Measurements from ENCODE around the gene PRKN. TPM values are rescaled to one million over a fixed set of nuclear protein-coding genes. Genes with fewer than 3 reads are reported as not detected.

PRKN gene
- polyA plus RNA-seq, 1 donor from 2014 or later, result 1.2 TPM

DNA sequence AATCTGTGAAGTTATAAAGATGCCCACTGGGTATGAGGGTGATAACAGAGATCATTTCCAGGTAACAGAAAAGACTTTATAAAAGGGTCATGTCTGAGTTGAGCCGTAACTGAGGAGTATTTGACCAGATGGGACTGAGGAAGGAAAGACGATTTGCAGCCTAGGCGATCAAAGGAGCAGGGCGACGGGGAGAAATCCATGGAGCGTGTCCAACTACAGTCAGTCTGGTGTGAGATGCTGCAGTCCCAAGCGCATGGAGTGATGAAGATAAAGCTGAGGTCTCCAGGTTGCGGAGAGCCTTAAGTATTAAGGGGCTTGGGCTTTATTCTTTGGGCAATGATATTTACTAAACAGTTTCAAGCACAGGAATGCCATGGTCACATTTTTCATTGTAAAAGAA lies 166.7 kb downstream of the PRKN start:
- Histone ChIP-seq H4K20me1 (ENCODE audit: insufficient read depth) (no peaks in the 10 kb centered on the region), H3K79me2 (replicated peaks; ENCODE audit: insufficient read depth, low read length) (no peaks in the 10 kb centered on the region), H2AFZ (ENCODE audit: low read depth, low read length) (no peak overlapping the region), H3K27ac (ENCODE audit: low read length) (no peak overlapping the region), H3K9me3 (ENCODE audit: low read length) (peaks cover 9% of the 10 kb centered on the region), H3K27me3 (ENCODE audit: insufficient read depth, low read depth, low read length) (no peaks in the 10 kb centered on the region), H3F3A (ENCODE audit: insufficient read depth, low read length, poor library complexity, severe bottlenecking) (no peaks in the 10 kb centered on the region), H3K4me2 (ENCODE audit: low read length) (no peak overlapping the region), H3K9ac (ENCODE audit: low read length) (no peak overlapping the region), H3K9me2 (ENCODE audit: insufficient read depth, low read length) (no peaks in the 10 kb centered on the region), H3K36me3 (ENCODE audit: insufficient read depth, low read length) (no peaks in the 10 kb centered on the region), H3K4me3 (ENCODE audit: low read length) (no peak overlapping the region)
- no peak for TF ChIP-seq SMC3 (conservative IDR thresholded peaks at IDR 0.05; ENCODE audit: poor library complexity)
- no peak for TF ChIP-seq EP300 (conservative IDR thresholded peaks at IDR 0.05; ENCODE audit: poor library complexity, severe bottlenecking)
- no peak for TF ChIP-seq TAF1 (IDR thresholded peaks at IDR 0.05; ENCODE audit: low read depth)
- TF ChIP-seq MXI1 (conservative IDR thresholded peaks at IDR 0.05; ENCODE audit: poor library complexity, severe bottlenecking), result no peak
- TF ChIP-seq POLR2AphosphoS5 (IDR thresholded peaks at IDR 0.05), result no peak
- TF ChIP-seq CTCF (IDR thresholded peaks at IDR 0.05; ENCODE audit: poor library complexity, severe bottlenecking), result no peak
- TF ChIP-seq RAD21 (conservative IDR thresholded peaks at IDR 0.05), result no peak
- TF ChIP-seq, protein P1, sequence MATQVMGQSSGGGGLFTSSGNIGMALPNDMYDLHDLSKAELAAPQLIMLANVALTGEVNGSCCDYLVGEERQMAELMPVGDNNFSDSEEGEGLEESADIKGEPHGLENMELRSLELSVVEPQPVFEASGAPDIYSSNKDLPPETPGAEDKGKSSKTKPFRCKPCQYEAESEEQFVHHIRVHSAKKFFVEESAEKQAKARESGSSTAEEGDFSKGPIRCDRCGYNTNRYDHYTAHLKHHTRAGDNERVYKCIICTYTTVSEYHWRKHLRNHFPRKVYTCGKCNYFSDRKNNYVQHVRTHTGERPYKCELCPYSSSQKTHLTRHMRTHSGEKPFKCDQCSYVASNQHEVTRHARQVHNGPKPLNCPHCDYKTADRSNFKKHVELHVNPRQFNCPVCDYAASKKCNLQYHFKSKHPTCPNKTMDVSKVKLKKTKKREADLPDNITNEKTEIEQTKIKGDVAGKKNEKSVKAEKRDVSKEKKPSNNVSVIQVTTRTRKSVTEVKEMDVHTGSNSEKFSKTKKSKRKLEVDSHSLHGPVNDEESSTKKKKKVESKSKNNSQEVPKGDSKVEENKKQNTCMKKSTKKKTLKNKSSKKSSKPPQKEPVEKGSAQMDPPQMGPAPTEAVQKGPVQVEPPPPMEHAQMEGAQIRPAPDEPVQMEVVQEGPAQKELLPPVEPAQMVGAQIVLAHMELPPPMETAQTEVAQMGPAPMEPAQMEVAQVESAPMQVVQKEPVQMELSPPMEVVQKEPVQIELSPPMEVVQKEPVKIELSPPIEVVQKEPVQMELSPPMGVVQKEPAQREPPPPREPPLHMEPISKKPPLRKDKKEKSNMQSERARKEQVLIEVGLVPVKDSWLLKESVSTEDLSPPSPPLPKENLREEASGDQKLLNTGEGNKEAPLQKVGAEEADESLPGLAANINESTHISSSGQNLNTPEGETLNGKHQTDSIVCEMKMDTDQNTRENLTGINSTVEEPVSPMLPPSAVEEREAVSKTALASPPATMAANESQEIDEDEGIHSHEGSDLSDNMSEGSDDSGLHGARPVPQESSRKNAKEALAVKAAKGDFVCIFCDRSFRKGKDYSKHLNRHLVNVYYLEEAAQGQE (IDR thresholded peaks at IDR 0.05; ENCODE audit: borderline replicate concordance), result no peak
- TF ChIP-seq EZH2 (IDR thresholded peaks at IDR 0.05; ENCODE audit: borderline replicate concordance, insufficient read depth, low read length, poor library complexity, severe bottlenecking), result no peak

- Histone ChIP-seq H4K20me1 (ENCODE audit: insufficient read depth) (no peaks in the 10 kb centered on the region), H2AFZ (ENCODE audit: low read depth, low read length) (no peak overlapping the region), H3K79me2 (replicated peaks; ENCODE audit: insufficient read depth, low read length) (no peaks in the 10 kb centered on the region), H3F3A (ENCODE audit: insufficient read depth, low read length, poor library complexity, severe bottlenecking) (no peaks in the 10 kb centered on the region), H3K9me2 (ENCODE audit: insufficient read depth, low read length) (no peaks in the 10 kb centered on the region), H3K4me3 (ENCODE audit: low read length) (no peak overlapping the region), H3K36me3 (ENCODE audit: insufficient read depth, low read length) (no peaks in the 10 kb centered on the region), H3K27ac (ENCODE audit: low read length) (no peak overlapping the region), H3K9ac (ENCODE audit: low read length) (no peak overlapping the region), H3K27me3 (ENCODE audit: insufficient read depth, low read depth, low read length) (no peaks in the 10 kb centered on the region), H3K4me2 (ENCODE audit: low read length) (no peak overlapping the region), H3K9me3 (ENCODE audit: low read length) (no peaks in the 10 kb centered on the region)
- TF ChIP-seq EP300 (conservative IDR thresholded peaks at IDR 0.05; ENCODE audit: poor library complexity, severe bottlenecking), result no peak
- no peak for TF ChIP-seq SMC3 (conservative IDR thresholded peaks at IDR 0.05; ENCODE audit: poor library complexity)
These were observed 173.0 kb downstream of the PRKN start for GRCh38 chr6:162554531-162554930.

- Histone ChIP-seq H3K36me3 (ENCODE audit: insufficient read depth, low read length) (no peaks in the 10 kb centered on the region), H3K79me2 (replicated peaks; ENCODE audit: insufficient read depth, low read length) (no peaks in the 10 kb centered on the region), H3F3A (ENCODE audit: insufficient read depth, low read length, poor library complexity, severe bottlenecking) (no peaks in the 10 kb centered on the region), H3K9me2 (ENCODE audit: insufficient read depth, low read length) (no peaks in the 10 kb centered on the region), H3K9me3 (ENCODE audit: low read length) (no peaks in the 10 kb centered on the region), H2AFZ (ENCODE audit: low read depth, low read length) (no peak overlapping the region), H3K27me3 (ENCODE audit: insufficient read depth, low read depth, low read length) (no peaks in the 10 kb centered on the region), H3K27ac (ENCODE audit: low read length) (no peak overlapping the region), H3K9ac (ENCODE audit: low read length) (no peak overlapping the region), H3K4me2 (ENCODE audit: low read length) (no peak overlapping the region), H3K4me3 (ENCODE audit: low read length) (no peak overlapping the region), H4K20me1 (ENCODE audit: insufficient read depth) (no peaks in the 10 kb centered on the region)
- no peak for TF ChIP-seq CTCF (IDR thresholded peaks at IDR 0.05; ENCODE audit: poor library complexity, severe bottlenecking)
These were observed 180.7 kb downstream of the PRKN start for GRCh38 chr6:162546905-162547304.

Measured in neural cell (in vitro differentiated cells).